GM12874 (cell line): Measurements from ENCODE around the gene CCDC63.

ENCODE experiments used
- CTCF ChIP-seq: IDR thresholded peaks from 2 replicates; pipeline ENCODE4 v1.5.1; 2011; ENCODE audit warnings: low read depth, mild to moderate bottlenecking, control low read depth, low read length, moderate library complexity; ENCODE audit not compliant: insufficient read depth

Gene CCDC63

GRCh38 chr12:110885152-110885840 lies 38.5 kb downstream of the CCDC63 start:
- no peak for TF ChIP-seq CTCF

GRCh38 chr12:110888256-110888991 lies 41.6 kb downstream of the CCDC63 start:
- no peak for TF ChIP-seq CTCF

GRCh38 chr12:110889361-110889760 lies 42.6 kb downstream of the CCDC63 start:
- TF ChIP-seq CTCF, result no peak

GRCh38 chr12:110893956-110894355 lies 47.2 kb downstream of the CCDC63 start:
- no peak for TF ChIP-seq CTCF

- no peak for TF ChIP-seq CTCF
These were observed 49.8 kb downstream of the CCDC63 start for GRCh38 chr12:110896559-110896958.

GRCh38 chr12:110901401-110901800 lies 54.6 kb downstream of the CCDC63 start:
- TF ChIP-seq CTCF, result no peak

- no peak for TF ChIP-seq CTCF
These were observed 56.7 kb downstream of the CCDC63 start for GRCh38 chr12:110903511-110903910.
